GM19193 (cell line): ENCODE results near the gene KCNQ4.

Experiments used
- POLR2A ChIP-seq: IDR thresholded peaks from 4 replicates; pipeline ENCODE4 v1.6.1; 2011; ENCODE audit not compliant: insufficient read depth, insufficient read length; ENCODE audit errors: extremely low read depth

The KCNQ4 gene

DNA sequence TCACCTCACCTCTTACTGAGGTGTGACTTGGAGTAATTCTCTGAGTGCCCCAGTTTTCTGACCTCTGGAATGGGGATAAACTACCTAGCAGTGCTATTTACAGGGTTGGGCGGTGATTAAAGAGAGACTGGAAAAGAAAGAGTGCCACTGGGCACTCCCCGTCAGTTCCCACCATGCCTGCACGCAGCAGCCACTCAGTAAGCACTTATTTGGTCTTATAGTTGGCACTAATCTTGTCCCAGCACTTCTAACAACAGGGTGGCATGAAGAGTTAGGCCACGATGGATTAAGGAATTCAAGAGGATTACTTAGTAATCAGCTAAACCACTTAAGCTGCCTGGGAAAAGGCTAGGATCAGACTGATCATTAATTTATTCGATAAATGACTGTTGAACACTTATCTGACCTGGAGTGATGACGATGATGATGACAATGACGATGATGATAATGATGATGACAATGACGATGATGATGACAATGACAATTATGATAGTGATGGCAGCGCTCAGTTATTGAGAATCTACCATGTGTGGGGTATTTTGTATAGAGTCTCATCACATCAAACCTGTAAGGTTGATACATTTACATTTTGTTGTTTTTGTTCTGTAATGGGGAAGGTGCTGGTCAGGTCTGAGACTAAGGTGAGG, 73.2 kb downstream of the KCNQ4 start:
- TF ChIP-seq POLR2A = no peak

DNA sequence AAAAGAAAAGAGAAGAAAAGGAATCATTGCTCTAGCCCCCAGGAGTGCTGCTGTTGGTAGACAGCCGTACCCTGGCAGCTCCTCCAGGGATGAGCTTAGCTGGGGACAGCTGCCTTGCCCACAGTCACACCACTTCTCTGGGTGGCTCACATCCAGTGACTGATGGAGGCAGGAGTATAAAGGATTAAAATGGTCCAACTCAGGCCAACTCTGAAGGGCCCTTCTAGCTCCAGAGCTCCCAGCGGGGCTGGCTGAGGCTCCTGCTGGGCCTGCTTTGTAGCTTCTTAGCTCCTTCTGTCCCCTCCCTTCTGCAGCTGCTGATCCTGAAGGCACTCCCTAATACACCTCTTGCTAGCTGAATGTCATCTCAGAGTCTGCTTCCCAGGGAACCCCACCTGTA, 74.2 kb downstream of the KCNQ4 start:
- no peak for TF ChIP-seq POLR2A

DNA sequence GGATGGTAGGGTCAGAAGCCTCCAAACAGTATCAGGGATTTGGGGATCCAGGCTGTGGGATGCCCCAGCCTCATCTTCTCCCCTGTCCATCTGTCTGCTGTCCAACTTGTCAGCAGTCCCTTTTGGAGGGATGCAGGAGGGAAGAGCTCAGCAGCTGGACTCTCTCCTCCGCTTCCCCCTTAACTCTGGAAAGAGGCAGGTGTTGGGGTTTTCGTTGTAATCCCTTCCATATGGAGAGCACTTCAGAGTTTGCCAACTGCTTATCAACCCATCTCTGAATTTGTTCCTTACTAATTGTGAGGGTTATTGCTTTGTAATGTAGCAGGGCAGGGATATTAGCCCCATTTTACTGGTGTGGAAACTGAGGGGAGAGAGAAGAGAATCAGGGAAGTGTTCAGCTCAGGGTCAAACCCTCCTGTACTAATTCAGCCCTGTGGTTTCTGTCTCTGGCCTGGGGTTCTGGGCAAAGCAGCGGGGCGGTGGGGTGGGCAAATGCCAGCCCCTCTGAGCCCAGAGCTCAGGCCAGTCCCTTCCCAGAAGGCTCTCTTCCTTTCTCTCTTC, 75.3 kb downstream of the KCNQ4 start:
- no peak for TF ChIP-seq POLR2A

- TF ChIP-seq POLR2A = no peak
Measured at GRCh38 chr1:40860706-40861223, 77.2 kb downstream of the KCNQ4 start.

DNA sequence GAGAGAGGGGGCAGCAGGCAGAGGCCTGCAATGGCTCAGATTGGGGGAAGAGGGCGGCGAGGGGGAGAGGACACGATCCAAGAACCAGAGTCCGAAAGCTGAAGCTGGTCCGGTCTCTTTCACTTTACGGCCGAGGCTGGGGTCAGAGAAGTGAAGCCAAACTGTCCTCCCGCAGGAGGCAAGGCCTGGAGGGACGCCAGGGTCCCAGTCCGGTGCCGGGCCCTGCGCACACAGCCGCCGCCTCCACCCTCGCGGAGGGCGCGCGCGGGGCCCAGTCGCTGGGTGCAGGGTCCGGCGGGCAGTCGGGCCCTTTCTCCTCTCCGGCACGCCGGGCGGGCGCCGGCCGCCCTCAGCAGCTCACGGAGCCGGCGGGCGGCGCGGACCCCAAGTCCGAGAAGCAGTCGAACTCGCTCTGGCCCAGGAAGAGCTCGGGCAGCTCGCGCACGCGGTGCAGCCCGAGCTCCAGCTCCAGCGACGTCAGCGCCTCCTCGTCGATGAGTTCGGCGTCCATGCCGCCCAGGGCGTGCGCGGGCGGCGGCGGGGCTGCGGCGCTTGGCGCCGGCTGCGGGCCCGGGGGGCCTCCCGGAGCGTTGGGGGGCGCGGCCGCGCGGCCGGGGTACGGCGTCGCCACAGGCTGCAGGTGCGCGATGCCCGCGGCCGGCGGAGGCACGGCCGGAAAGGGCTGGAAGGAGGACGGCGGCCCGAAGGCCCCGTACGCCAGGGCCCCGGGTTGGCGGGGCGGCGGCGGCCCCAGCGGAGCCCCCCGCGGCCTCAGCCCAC, 77.8 kb downstream of the KCNQ4 start:
- TF ChIP-seq POLR2A = no peak

- peak; percentile 12 for TF ChIP-seq POLR2A
Measured at GRCh38 chr1:40862008-40862863, 78.6 kb downstream of the KCNQ4 start, which contains the start of gene CITED4. CITED4 (minus strand) TSS chr1:40862363; CDS start chr1:40862127, 236 bp downstream.

- no peak for TF ChIP-seq POLR2A
Measured at GRCh38 chr1:40868051-40868723, 84.6 kb downstream of the KCNQ4 start.

DNA sequence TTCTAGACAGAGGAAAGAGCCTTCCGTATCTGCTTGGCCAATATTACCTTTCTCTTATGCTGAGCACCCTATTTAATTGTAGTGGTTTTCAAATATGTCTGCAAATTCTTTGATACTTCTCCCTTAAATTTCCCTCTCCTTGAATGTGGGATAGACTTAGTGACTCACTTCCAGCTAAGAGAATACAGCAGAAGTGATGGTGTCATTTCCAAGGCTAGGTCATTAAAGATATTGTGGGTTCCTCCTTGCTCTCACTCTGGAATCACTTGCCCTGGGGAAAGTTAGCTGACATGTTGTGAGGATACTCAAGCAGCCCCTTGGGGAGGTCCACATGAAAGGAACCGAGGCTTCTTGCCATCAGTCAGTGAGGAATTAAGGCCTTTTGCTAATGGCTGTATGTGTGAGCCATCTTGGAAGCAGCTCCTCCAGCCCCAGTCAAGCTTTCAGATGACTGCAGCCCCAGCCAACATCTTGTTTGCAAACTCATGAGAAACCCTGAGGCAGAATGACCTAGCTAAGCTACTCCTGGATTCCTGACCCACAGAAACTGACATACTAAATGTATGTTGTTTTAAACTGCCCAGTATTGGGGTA, 86.6 kb downstream of the KCNQ4 start:
- no peak for TF ChIP-seq POLR2A

- no peak for TF ChIP-seq POLR2A
Measured at GRCh38 chr1:40872276-40872675, 88.7 kb downstream of the KCNQ4 start.

DNA sequence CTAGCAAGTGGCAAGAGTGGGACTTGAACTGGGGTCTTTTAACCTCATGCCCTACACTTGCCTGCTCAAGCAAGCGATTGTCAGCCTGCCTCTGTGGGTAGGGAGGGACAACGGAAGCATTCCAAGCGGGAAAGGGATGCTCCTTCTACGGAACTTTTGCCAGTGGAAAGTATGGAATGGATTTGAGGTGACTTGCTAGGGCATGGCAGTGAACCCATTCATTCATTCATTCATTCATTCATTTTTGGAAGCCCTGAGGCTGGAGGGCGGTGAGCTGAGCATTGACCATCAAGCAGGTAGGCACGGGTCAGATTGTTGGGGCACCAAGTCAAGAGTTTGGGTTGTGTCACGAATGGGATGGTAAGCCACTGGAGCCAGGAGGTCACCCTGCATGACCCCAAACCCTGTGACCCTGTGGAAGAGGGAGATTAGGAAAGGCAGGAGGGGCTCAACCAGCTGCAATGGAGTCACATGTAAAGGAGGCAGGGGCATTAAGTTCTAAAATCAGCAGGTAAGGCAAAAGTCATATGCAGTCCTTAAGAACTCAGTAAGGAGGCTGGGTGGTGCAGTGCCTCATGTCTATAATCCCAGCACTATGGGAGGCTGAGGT, 90.4 kb downstream of the KCNQ4 start:
- no peak for TF ChIP-seq POLR2A

DNA sequence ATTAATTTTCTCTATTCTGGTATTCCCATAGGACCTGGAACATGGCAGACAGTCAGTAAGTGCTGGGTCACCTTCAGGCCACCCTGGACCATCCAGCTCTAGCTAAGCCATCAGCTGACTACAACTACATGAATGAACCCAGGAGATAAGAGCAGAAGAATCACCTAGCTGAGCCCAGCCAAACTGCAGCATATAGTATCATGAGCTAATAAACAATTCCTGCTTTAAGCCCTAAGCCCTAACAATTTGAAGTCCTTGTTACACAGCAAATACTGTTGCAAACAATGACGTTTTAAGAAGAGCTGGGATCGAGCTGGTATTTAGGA, 92.8 kb downstream of the KCNQ4 start:
- TF ChIP-seq POLR2A = no peak

- no peak for TF ChIP-seq POLR2A
Measured at GRCh38 chr1:40876891-40877290, 93.3 kb downstream of the KCNQ4 start.

- no peak for TF ChIP-seq POLR2A
Measured at GRCh38 chr1:40877698-40878097, 94.1 kb downstream of the KCNQ4 start.

DNA sequence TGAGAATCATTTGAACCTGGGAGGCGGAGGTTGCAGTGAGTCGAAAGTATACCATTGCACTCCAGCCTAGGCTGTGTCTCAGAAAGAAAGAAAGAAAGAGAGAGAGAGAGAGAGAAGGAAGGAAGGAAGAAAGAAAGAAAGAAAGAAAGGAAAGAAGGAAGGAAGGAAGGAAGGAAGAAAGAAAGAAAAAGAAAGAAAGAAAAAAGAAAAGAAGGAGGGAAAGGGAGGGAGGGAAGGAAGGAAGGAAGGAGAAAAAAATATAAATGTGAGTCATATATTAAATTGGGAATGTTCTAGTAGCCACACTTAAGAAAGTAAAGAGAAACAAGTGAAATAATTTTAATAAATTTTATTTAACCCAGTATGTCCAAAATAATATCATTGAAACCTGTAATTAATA, 95.3 kb downstream of the KCNQ4 start:
- no peak for TF ChIP-seq POLR2A
